H1 (cell line): ENCODE measurements around the gene APEH. TPM values are rescaled to one million over a fixed set of nuclear protein-coding genes. Genes with fewer than 3 reads are reported as not detected.

Experiments
- EP300 ChIP-seq, 2 experiments: IDR thresholded peaks; 1 replicate in 1 of 2; 2 replicates in 1 of 2; pipeline ENCODE4 v1.6.1; 2011 to 2012; ENCODE audit warnings: low read depth in 2 of 2, low read length in 2 of 2, mild to moderate bottlenecking in 2 of 2, borderline replicate concordance in 1 of 2, inconsistent platforms in 1 of 2, moderate library complexity in 1 of 2
- polyA plus RNA-seq, 7 experiments: library from polyadenylated mRNA; depleted of rRNA in 3 of 7; stranded (reverse) in 5 of 7; unstranded in 2 of 7; fragments of >200 nt in 5 of 7; fragments of 200-250 nt in 2 of 7; gene quantifications; 1 replicate in 5 of 7; 2 replicates in 1 of 7; 4 replicates in 1 of 7; pipeline versions ENCODE4 v1.2.1 to v1.2.3, GENCODE V29; 2011 to 2013; ENCODE audit warnings: missing spikeins in 2 of 7, mixed read lengths in 2 of 7
- total RNA-seq: library from RNA; stranded (reverse); fragmentation: NEBNext Ultra II Directional; extraction: Animal tissue kit (Norgen Biotek cat#: 25700); gene quantifications from 2 replicates; pipeline ENCODE4 v1.2.1, GENCODE V29; 2021
- TF ChIP-seq, protein P1 (sequence below): IDR thresholded peaks from 2 replicates; pipeline ENCODE4 v1.6.1; 2012; ENCODE audit warnings: inconsistent platforms

APEH gene
- total and polyA plus RNA-seq, 2 of the 8 experiments (the other 6 are each of a cell fraction or from before 2014, with no cell fraction given): 222 to 260 TPM

DNA sequence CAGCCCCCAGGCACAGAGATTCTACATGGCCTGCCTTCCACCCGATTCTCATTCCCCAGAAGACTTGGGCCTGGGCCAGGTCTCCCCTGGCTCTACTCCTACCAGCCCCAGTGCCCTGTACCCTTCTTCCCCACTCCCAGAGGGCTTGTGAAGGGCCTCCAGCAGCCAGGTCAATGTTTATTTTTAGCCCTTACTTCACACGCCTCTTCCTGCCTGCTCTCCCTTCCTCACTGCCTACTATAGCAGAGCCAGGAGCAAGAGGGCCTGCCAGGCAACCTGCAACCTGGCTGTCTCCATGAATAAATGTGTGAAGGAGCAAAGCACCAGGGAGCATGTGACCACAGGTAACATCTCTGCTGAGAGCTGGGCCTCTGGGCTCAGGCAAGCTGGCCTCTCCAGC is 26.4 kb upstream of the APEH start (continued):
- TF ChIP-seq, protein P1, sequence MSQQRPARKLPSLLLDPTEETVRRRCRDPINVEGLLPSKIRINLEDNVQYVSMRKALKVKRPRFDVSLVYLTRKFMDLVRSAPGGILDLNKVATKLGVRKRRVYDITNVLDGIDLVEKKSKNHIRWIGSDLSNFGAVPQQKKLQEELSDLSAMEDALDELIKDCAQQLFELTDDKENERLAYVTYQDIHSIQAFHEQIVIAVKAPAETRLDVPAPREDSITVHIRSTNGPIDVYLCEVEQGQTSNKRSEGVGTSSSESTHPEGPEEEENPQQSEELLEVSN: no peak
- TF ChIP-seq EP300 (IDR thresholded peaks at IDR 0.05; ENCODE audit: borderline replicate concordance in 1 of 2, low read depth in 2 of 2, low read length in 2 of 2): no peak
